ENCODE results near the gene MX1. TPM values are rescaled to one million over a fixed set of nuclear protein-coding genes. Genes with fewer than 3 reads are reported as not detected.
A peak's percentile ranks its signal among the peaks of the same experiment; 100 is the strongest.
"Not testable (repeated sequence)": the region's sequence is repeated elsewhere in the genome, so short reads cannot be mapped to it uniquely, and the experiment has no call there.

The MX1 gene
- total RNA-seq, 2 experiments from 2014 or later: 108 to 109 TPM

GRCh38 chr21:41399246-41399800, 26.7 kb upstream of the MX1 start:
- no peaks in the 10 kb centered on the region for H3K27me3 Mint-ChIP-seq
- no peak for DNase-seq
- peaks cover 8% of the 10 kb centered on the region for H3K36me3 Mint-ChIP-seq
- no peak overlapping the region for H3K27ac Mint-ChIP-seq
- no peaks in the 10 kb centered on the region for H3K4me1 Mint-ChIP-seq
- no peak overlapping the region for H3K4me3 Mint-ChIP-seq
- no peaks in the 10 kb centered on the region for H3K9me3 Mint-ChIP-seq

- H3K36me3 Mint-ChIP-seq: peaks cover 8% of the 10 kb centered on the region
- H3K9me3 Mint-ChIP-seq: no peaks in the 10 kb centered on the region
- no peak overlapping the region for H3K27ac Mint-ChIP-seq
- no peak for DNase-seq
- H3K27me3 Mint-ChIP-seq: no peaks in the 10 kb centered on the region
- no peaks in the 10 kb centered on the region for H3K4me1 Mint-ChIP-seq
- no peak overlapping the region for H3K4me3 Mint-ChIP-seq
Measured at GRCh38 chr21:41402231-41402630, 23.8 kb upstream of the MX1 start.

GRCh38 chr21:41402796-41403195, 23.2 kb upstream of the MX1 start:
- no peak overlapping the region for H3K4me3 Mint-ChIP-seq
- H3K9me3 Mint-ChIP-seq: no peaks in the 10 kb centered on the region
- peaks cover 8% of the 10 kb centered on the region for H3K36me3 Mint-ChIP-seq
- no peak overlapping the region for H3K27ac Mint-ChIP-seq
- H3K4me1 Mint-ChIP-seq: no peaks in the 10 kb centered on the region
- no peak for DNase-seq
- H3K27me3 Mint-ChIP-seq: no peaks in the 10 kb centered on the region

- Mint-ChIP-seq H3K4me1 (no peaks in the 10 kb centered on the region), H3K4me3 (no peak overlapping the region), H3K36me3 (peaks cover 12% of the 10 kb centered on the region), H3K27me3 (no peaks in the 10 kb centered on the region), H3K9me3 (no peaks in the 10 kb centered on the region), H3K27ac (peak overlapping the region; percentile 48)
- DNase-seq: no peak
Measured at GRCh38 chr21:41403331-41403730, 22.7 kb upstream of the MX1 start.

- Mint-ChIP-seq H3K4me1 (no peaks in the 10 kb centered on the region), H3K36me3 (peaks cover 18% of the 10 kb centered on the region), H3K27me3 (no peaks in the 10 kb centered on the region), H3K9me3 (no peaks in the 10 kb centered on the region), H3K27ac (no peak overlapping the region), H3K4me3 (no peak overlapping the region)
- no peak for DNase-seq
Measured at GRCh38 chr21:41403966-41404365, 22.1 kb upstream of the MX1 start.

GRCh38 chr21:41405321-41405720, 20.7 kb upstream of the MX1 start:
- H3K9me3 Mint-ChIP-seq: no peaks in the 10 kb centered on the region
- no peaks in the 10 kb centered on the region for H3K27me3 Mint-ChIP-seq
- no peak overlapping the region for H3K27ac Mint-ChIP-seq
- peaks cover 28% of the 10 kb centered on the region for H3K36me3 Mint-ChIP-seq
- no peak for DNase-seq
- no peaks in the 10 kb centered on the region for H3K4me1 Mint-ChIP-seq
- no peak overlapping the region for H3K4me3 Mint-ChIP-seq

GRCh38 chr21:41406340-41406739, 19.7 kb upstream of the MX1 start:
- H3K36me3 Mint-ChIP-seq: peaks cover 30% of the 10 kb centered on the region

GRCh38 chr21:41407541-41408460, 18.2 kb upstream of the MX1 start:
- H3K4me3 Mint-ChIP-seq: no peak overlapping the region
- DNase-seq: no peak
- peaks cover 15% of the 10 kb centered on the region for H3K9me3 Mint-ChIP-seq
- peaks cover 30% of the 10 kb centered on the region for H3K36me3 Mint-ChIP-seq
- H3K27me3 Mint-ChIP-seq: no peaks in the 10 kb centered on the region
- no peak overlapping the region for H3K27ac Mint-ChIP-seq
- no peaks in the 10 kb centered on the region for H3K4me1 Mint-ChIP-seq

More at GRCh38 chr21:41406340-41406739, 19.7 kb upstream of the MX1 start:
- Mint-ChIP-seq H3K27me3 (no peaks in the 10 kb centered on the region), H3K4me3 (no peak overlapping the region), H3K9me3 (peaks cover 4% of the 10 kb centered on the region), H3K27ac (no peak overlapping the region), H3K4me1 (no peaks in the 10 kb centered on the region)
- DNase-seq: no peak

- no peak overlapping the region for H3K4me3 Mint-ChIP-seq
- no peak for DNase-seq
- no peaks in the 10 kb centered on the region for H3K27me3 Mint-ChIP-seq
- peaks cover 24% of the 10 kb centered on the region for H3K9me3 Mint-ChIP-seq
- no peak overlapping the region for H3K27ac Mint-ChIP-seq
- H3K36me3 Mint-ChIP-seq: peaks cover 33% of the 10 kb centered on the region
- H3K4me1 Mint-ChIP-seq: no peaks in the 10 kb centered on the region
Measured at GRCh38 chr21:41410361-41410760, 15.7 kb upstream of the MX1 start.

GRCh38 chr21:41410767-41411448, 15.1 kb upstream of the MX1 start:
- H3K27ac Mint-ChIP-seq: no peak overlapping the region
- no peaks in the 10 kb centered on the region for H3K4me1 Mint-ChIP-seq
- H3K9me3 Mint-ChIP-seq: peaks cover 24% of the 10 kb centered on the region
- DNase-seq: no peak
- no peaks in the 10 kb centered on the region for H3K27me3 Mint-ChIP-seq
- peaks cover 33% of the 10 kb centered on the region for H3K36me3 Mint-ChIP-seq
- no peak overlapping the region for H3K4me3 Mint-ChIP-seq

- Mint-ChIP-seq H3K27me3 (no peaks in the 10 kb centered on the region), H3K4me1 (no peaks in the 10 kb centered on the region), H3K9me3 (peaks cover 24% of the 10 kb centered on the region), H3K4me3 (no peak overlapping the region), H3K27ac (no peak overlapping the region), H3K36me3 (peaks cover 33% of the 10 kb centered on the region)
- peak; percentile 18 for DNase-seq
Measured at GRCh38 chr21:41411449-41412089, 14.5 kb upstream of the MX1 start.

- Mint-ChIP-seq H3K9me3 (peaks cover 13% of the 10 kb centered on the region), H3K4me1 (peaks cover 13% of the 10 kb centered on the region)
- DNase-seq, H3K36me3 Mint-ChIP-seq, H3K4me3 Mint-ChIP-seq, H3K27me3 Mint-ChIP-seq, H3K27ac Mint-ChIP-seq: not testable (repeated sequence)
Measured at GRCh38 chr21:41417505-41417904, 8.5 kb upstream of the MX1 start.

GRCh38 chr21:41418393-41418792, 7.6 kb upstream of the MX1 start:
- Mint-ChIP-seq H3K9me3 (peaks cover 8% of the 10 kb centered on the region), H3K36me3 (no peaks in the 10 kb centered on the region), H3K27ac (no peak overlapping the region), H3K4me3 (no peak overlapping the region), H3K4me1 (peaks cover 14% of the 10 kb centered on the region), H3K27me3 (no peaks in the 10 kb centered on the region)
- DNase-seq: no peak

- no peaks in the 10 kb centered on the region for H3K36me3 Mint-ChIP-seq
- no peak overlapping the region for H3K4me3 Mint-ChIP-seq
- no peak for DNase-seq
- peaks cover 14% of the 10 kb centered on the region for H3K4me1 Mint-ChIP-seq
- peak overlapping the region; percentile 85 for H3K27ac Mint-ChIP-seq
- H3K9me3 Mint-ChIP-seq: peaks cover 4% of the 10 kb centered on the region
- H3K27me3 Mint-ChIP-seq: no peaks in the 10 kb centered on the region
Measured at GRCh38 chr21:41418956-41419680, 6.9 kb upstream of the MX1 start.
